DOHH2 (cell line): ENCODE measurements around the gene XCL2.
"Not testable (repeated sequence)": the region's sequence is repeated elsewhere in the genome, so short reads cannot be mapped to it uniquely, and the experiment has no call there.

Experiments used
- H3F3A ChIP-seq: fragments of 200-600 bp; sonication (generic), shearing (Covaris generic); 2 replicates; pipeline ENCODE4 v1.6.0; 2016; ENCODE audit warnings: antibody characterized with exemption, mild to moderate bottlenecking; ENCODE audit not compliant: control insufficient read depth, insufficient read depth
- H3K27ac ChIP-seq: fragments of 200-600 bp; sonication (generic); 2 replicates; pipeline ENCODE4 v1.5.1; 2014; ENCODE audit warnings: low read depth, mild to moderate bottlenecking, low read length, moderate library complexity
- H3K27me3 ChIP-seq: fragments of 200-600 bp; sonication (generic); 2 replicates; pipeline ENCODE4 v1.6.1; 2014; ENCODE audit warnings: mild to moderate bottlenecking, low read length, mixed read lengths; ENCODE audit not compliant: control insufficient read depth
- H3K36me3 ChIP-seq: fragments of 200-600 bp; sonication (generic); 2 replicates; pipeline ENCODE4 v1.6.1; 2014; ENCODE audit warnings: mild to moderate bottlenecking, low read length, moderate library complexity, mixed read lengths; ENCODE audit not compliant: control insufficient read depth
- H3K4me1 ChIP-seq: fragments of 200-600 bp; sonication (generic); 2 replicates; pipeline ENCODE4 v1.6.1; 2014; ENCODE audit warnings: mild to moderate bottlenecking, low read length, mixed read lengths; ENCODE audit not compliant: control insufficient read depth
- H3K4me2 ChIP-seq: fragments of 200-600 bp; sonication (generic); 2 replicates; pipeline ENCODE4 v1.6.0; 2014; ENCODE audit warnings: mild to moderate bottlenecking, low read length, moderate library complexity
- H3K4me3 ChIP-seq: fragments of 200-600 bp; sonication (generic); 2 replicates; pipeline ENCODE4 v1.5.1; 2014; ENCODE audit warnings: mild to moderate bottlenecking, low read length, mixed read lengths
- H3K79me2 ChIP-seq: fragments of 200-600 bp; sonication (generic); 2 replicates; pipeline ENCODE4 v1.6.1; 2014; ENCODE audit warnings: mild to moderate bottlenecking, low read length, mixed read lengths; ENCODE audit not compliant: control insufficient read depth
- H3K9me2 ChIP-seq: fragments of 200-600 bp; sonication (generic); replicated peaks from 2 replicates; pipeline ENCODE4 v1.6.1; 2014; ENCODE audit warnings: mild to moderate bottlenecking, low read length, mixed read lengths; ENCODE audit not compliant: control insufficient read depth
- H3K9me3 ChIP-seq: fragments of 200-600 bp; sonication (generic); 2 replicates; pipeline ENCODE4 v1.6.1; 2014; ENCODE audit warnings: antibody characterized with exemption, low read length, mixed read lengths; ENCODE audit not compliant: control insufficient read depth, insufficient read depth
- H4K20me1 ChIP-seq: fragments of 200-600 bp; sonication (generic); 2 replicates; pipeline ENCODE4 v1.6.0; 2014; ENCODE audit warnings: low read depth, mild to moderate bottlenecking, antibody characterized with exemption, low read length, moderate library complexity; ENCODE audit not compliant: control insufficient read depth, insufficient read depth
- EZH2phosphoT487 ChIP-seq: fragments of 200-600 bp; sonication (generic); IDR thresholded peaks from 2 replicates; pipeline ENCODE4 v1.6.1; 2017; ENCODE audit warnings: borderline replicate concordance, mild to moderate bottlenecking, antibody characterized with exemption, low read length, moderate library complexity, mixed read lengths
- TF ChIP-seq, protein P1 (sequence below): fragments of 200-600 bp; sonication (generic); IDR thresholded peaks from one replicate; pipeline ENCODE4 v1.5.1; 2014; ENCODE audit warnings: antibody characterized with exemption, mild to moderate bottlenecking, low read depth, low read length; ENCODE audit not compliant: poor library complexity, severe bottlenecking

XCL2 gene

DNA sequence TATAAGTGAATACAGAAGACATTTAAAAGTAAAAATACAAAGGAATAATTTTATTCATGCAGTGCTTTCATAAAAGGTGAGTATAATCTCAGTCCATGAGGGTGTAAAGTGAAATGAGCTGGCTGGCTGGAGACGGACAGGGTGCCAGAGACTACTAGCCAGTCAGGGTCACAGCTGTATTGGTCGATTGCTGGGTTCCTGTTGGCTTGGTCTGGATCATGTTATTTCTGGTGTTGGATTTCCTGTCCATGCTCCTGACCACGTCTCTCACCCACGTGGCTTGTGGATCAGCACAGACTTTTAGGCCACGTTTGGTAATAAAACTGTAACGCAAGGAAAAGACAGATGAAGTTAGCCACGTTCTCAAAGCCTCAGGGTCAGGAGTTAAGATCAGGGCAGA is 3.0 kb downstream of the XCL2 start:
- not testable (repeated sequence) for H3K36me3 ChIP-seq, H3K9me2 ChIP-seq, H3K4me1 ChIP-seq, H3K79me2 ChIP-seq, H4K20me1 ChIP-seq, H3K9me3 ChIP-seq, H3F3A ChIP-seq, H3K4me2 ChIP-seq, H3K4me3 ChIP-seq, H3K27ac ChIP-seq, H3K27me3 ChIP-seq

DNA sequence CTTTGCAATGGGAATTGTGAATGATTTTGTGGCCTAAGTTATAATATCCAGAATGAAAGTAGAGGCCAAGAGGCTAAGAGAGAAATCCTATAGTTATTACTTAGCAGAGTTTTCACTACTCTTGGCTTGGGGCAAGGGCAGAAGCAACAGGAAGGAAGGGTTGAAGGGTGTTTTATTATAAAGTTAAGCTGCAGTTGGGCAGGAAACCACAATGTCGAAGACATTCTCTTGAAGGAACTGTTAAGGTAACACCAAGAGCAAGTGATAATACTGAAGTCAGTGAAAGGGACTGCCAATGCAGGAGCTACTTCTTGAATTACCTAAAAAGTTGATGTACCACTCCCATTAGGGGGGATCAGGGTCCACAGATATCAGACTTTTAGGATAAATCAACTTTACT is 8.3 kb downstream of the XCL2 start:
- Histone ChIP-seq H3K27me3 (no peaks in the 10 kb centered on the region), H3K4me3 (no peak overlapping the region)

DNA sequence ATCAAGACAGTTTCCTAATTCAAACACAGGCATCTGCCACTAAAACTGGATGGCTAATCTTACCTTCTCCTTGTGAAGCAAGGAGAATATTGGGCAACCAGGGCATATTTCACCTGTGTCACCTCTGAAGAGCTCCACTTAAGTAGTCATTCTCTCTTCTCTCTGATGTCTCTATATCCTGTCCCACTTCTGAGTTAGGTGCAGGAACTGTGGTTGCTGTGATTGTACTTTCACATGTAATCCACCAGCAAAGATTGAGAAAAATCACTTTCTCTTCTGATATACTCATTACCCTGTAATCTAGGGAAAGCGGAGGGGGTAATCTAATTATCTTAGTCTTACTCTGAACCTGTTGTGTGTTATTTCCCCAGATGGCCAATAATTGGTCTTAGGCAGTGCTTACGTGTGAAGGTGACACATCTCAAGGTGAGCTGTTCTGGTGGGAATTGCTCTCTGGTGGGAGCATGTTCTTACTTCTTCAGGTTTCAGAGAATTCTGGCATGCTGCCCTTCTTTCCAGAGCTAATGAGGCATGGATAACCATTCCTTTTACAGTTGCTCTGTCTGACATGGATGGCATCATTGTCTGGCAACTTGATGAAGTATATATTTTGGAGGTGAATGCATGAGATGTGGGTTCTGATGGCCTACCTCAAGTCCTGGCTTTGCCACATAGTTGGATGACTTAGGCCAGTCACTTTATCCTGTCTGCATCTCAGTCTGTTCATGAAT is 12.0 kb downstream of the XCL2 start:
- TF ChIP-seq, protein P1, sequence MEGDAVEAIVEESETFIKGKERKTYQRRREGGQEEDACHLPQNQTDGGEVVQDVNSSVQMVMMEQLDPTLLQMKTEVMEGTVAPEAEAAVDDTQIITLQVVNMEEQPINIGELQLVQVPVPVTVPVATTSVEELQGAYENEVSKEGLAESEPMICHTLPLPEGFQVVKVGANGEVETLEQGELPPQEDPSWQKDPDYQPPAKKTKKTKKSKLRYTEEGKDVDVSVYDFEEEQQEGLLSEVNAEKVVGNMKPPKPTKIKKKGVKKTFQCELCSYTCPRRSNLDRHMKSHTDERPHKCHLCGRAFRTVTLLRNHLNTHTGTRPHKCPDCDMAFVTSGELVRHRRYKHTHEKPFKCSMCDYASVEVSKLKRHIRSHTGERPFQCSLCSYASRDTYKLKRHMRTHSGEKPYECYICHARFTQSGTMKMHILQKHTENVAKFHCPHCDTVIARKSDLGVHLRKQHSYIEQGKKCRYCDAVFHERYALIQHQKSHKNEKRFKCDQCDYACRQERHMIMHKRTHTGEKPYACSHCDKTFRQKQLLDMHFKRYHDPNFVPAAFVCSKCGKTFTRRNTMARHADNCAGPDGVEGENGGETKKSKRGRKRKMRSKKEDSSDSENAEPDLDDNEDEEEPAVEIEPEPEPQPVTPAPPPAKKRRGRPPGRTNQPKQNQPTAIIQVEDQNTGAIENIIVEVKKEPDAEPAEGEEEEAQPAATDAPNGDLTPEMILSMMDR = no peak
- no peak for TF ChIP-seq EZH2phosphoT487
- no peaks in the 10 kb centered on the region for H3K4me1 ChIP-seq
- no peaks in the 10 kb centered on the region for H3K9me2 ChIP-seq
- no peak overlapping the region for H3K4me2 ChIP-seq
- H3K9me3 ChIP-seq = no peaks in the 10 kb centered on the region
- H3K79me2 ChIP-seq = no peaks in the 10 kb centered on the region
- H3F3A ChIP-seq = no peaks in the 10 kb centered on the region
- no peak overlapping the region for H3K4me3 ChIP-seq
- no peaks in the 10 kb centered on the region for H3K36me3 ChIP-seq
- H4K20me1 ChIP-seq = no peaks in the 10 kb centered on the region
- H3K27ac ChIP-seq = no peak overlapping the region
- no peaks in the 10 kb centered on the region for H3K27me3 ChIP-seq

More for the DNA sequence above, 8.3 kb downstream of the XCL2 start:
- Histone ChIP-seq H3K27ac (no peak overlapping the region), H3K9me3 (no peaks in the 10 kb centered on the region), H4K20me1 (no peaks in the 10 kb centered on the region), H3K9me2 (no peaks in the 10 kb centered on the region), H3K36me3 (no peaks in the 10 kb centered on the region), H3K4me1 (no peaks in the 10 kb centered on the region), H3K4me2 (no peak overlapping the region), H3K79me2 (no peaks in the 10 kb centered on the region), H3F3A (no peaks in the 10 kb centered on the region)
- no peak for TF ChIP-seq EZH2phosphoT487
- TF ChIP-seq, protein P1 = no peak

DNA sequence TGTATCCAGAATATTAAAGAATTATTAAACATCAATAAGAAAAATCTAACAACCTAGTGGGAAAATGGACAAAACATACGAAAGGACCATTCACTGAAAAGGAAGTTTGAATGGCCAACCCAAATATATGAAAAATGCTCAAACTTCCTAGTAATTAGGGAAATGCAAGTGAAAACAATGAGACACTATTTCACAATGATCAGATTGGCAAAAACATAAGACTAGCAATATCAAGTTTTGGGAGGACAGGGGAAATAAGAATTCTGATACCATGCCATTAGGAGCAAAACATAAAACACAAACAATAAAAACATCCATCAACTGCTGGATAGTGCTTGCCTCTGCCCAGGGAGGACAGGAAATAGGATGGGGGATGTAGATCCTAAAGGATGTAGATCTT is 14.3 kb downstream of the XCL2 start:
- H3K36me3 ChIP-seq = no peaks in the 10 kb centered on the region
- H3K9me2 ChIP-seq = no peaks in the 10 kb centered on the region
- TF ChIP-seq EZH2phosphoT487 = no peak
- TF ChIP-seq, protein P1 = no peak
- H3K27me3 ChIP-seq = no peaks in the 10 kb centered on the region
- no peak overlapping the region for H3K4me3 ChIP-seq
- H3K9me3 ChIP-seq = no peaks in the 10 kb centered on the region
- no peaks in the 10 kb centered on the region for H3K4me1 ChIP-seq
- no peak overlapping the region for H3K27ac ChIP-seq
- no peak overlapping the region for H3K4me2 ChIP-seq
- H4K20me1 ChIP-seq = no peaks in the 10 kb centered on the region
- no peaks in the 10 kb centered on the region for H3F3A ChIP-seq
- H3K79me2 ChIP-seq = no peaks in the 10 kb centered on the region
